Breast epithelium (tissue), 4 donors: ENCODE results near the gene VPS26C. TPM values are rescaled to one million over a fixed set of nuclear protein-coding genes. Genes with fewer than 3 reads are reported as not detected.

Experiments
- DNase-seq, 2 donors: peaks; one replicate each; pipeline ENCODE4 v3.0.0-alpha.2; 2019; ENCODE audit warnings: low spot score in 2 of 2
- H3K27ac ChIP-seq, 2 donors: fragments of 200-600 bp; sonication (generic) in 1 of 2; one replicate each; pipeline ENCODE4 v1.5.1; 2016 to 2019; ENCODE audit warnings: mild to moderate bottlenecking in 1 of 2
- H3K27me3 ChIP-seq, 2 donors: fragments of 200-600 bp; sonication (generic) in 1 of 2; one replicate each; pipeline versions ENCODE4 v1.5.1 to v1.6.0; 2017 to 2019; ENCODE audit warnings: control low read depth in 1 of 2, mild to moderate bottlenecking in 1 of 2
- H3K36me3 ChIP-seq: fragments of 200-600 bp; one replicate; pipeline ENCODE4 v1.5.1; 2019
- H3K4me1 ChIP-seq, 2 donors: fragments of 200-600 bp; sonication (generic); one replicate each; pipeline ENCODE4 v1.5.1; 2016 to 2019; ENCODE audit warnings: control low read depth in 1 of 2
- H3K4me3 ChIP-seq, 3 donors: fragments of 200-600 bp; sonication (generic); 1 replicate in 2 of 3; 2 replicates in 1 of 3; pipeline ENCODE4 v1.5.1; 2016 to 2019; ENCODE audit warnings: mild to moderate bottlenecking in 3 of 3, moderate library complexity in 2 of 3
- H3K9me3 ChIP-seq, 2 donors: fragments of 200-600 bp; sonication (generic) in 1 of 2; one replicate each; pipeline ENCODE4 v1.5.1; 2016 to 2019; ENCODE audit warnings: control low read depth in 1 of 2
- POLR2A ChIP-seq: fragments of 450-650 bp; IDR thresholded peaks from one replicate; pipeline ENCODE4 v1.6.1; 2016; ENCODE audit warnings: antibody characterized with exemption, mild to moderate bottlenecking, moderate library complexity
- POLR2AphosphoS5 ChIP-seq, 3 donors: sonication (generic); formaldehyde crosslinking; IDR thresholded peaks; one replicate each; pipeline ENCODE4 v1.6.1; 2017; ENCODE audit warnings: antibody characterized with exemption in 3 of 3
- intact Hi-C: fragments of 100-400 bp; cut with DNase I; formaldehyde crosslinking; loops from one replicate; pipeline ENCODE4 v1.15.1; 2023; ENCODE audit warnings: low total_unique reads
- total RNA-seq, 3 donors: library from RNA; depleted of rRNA; stranded (reverse); fragments of >200 nt; gene quantifications; one replicate each; pipeline ENCODE4 v1.1.0, GENCODE V29; 2016
- TF ChIP-seq, protein P1 (sequence below), 3 donors: fragments of 450-650 bp; IDR thresholded peaks; one replicate each; pipeline ENCODE4 v1.5.1; 2016 to 2017; ENCODE audit warnings: antibody characterized with exemption in 3 of 3, mild to moderate bottlenecking in 3 of 3, moderate library complexity in 3 of 3

The VPS26C gene
- total RNA-seq, 3 donors from 2014 or later = 43.9 to 84.5 (median 60.6) TPM

DNA sequence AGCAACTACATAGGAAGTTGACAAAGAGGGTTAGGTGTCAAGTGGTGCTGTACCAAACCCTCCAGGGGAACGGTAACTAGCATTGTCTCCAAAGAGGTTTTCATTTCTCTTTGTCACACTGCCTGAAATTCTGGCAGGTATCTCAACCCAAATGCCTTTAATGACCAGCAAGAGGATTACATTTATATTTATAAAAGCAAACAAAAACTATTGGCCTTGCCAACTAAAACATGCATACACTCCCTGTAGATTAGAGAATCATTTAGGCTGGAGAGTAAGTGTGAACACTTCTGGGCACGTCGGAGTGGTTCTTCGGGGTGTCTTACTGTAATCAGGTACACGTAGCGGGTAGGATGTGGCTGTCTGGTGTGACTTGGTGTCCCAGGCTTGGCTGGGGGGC, 84.9 kb downstream of the VPS26C start:
- Histone ChIP-seq H3K4me1 (no peaks in the 10 kb centered on the region), H3K36me3 (no peaks in the 10 kb centered on the region), H3K27ac (no peak overlapping the region), H3K9me3 (no peaks in the 10 kb centered on the region), H3K4me3 (no peak overlapping the region), H3K27me3 (no peaks in the 10 kb centered on the region)
- TF ChIP-seq, protein P1, sequence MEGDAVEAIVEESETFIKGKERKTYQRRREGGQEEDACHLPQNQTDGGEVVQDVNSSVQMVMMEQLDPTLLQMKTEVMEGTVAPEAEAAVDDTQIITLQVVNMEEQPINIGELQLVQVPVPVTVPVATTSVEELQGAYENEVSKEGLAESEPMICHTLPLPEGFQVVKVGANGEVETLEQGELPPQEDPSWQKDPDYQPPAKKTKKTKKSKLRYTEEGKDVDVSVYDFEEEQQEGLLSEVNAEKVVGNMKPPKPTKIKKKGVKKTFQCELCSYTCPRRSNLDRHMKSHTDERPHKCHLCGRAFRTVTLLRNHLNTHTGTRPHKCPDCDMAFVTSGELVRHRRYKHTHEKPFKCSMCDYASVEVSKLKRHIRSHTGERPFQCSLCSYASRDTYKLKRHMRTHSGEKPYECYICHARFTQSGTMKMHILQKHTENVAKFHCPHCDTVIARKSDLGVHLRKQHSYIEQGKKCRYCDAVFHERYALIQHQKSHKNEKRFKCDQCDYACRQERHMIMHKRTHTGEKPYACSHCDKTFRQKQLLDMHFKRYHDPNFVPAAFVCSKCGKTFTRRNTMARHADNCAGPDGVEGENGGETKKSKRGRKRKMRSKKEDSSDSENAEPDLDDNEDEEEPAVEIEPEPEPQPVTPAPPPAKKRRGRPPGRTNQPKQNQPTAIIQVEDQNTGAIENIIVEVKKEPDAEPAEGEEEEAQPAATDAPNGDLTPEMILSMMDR (IDR thresholded peaks at IDR 0.05) = no peak
- no peak for TF ChIP-seq POLR2AphosphoS5 (IDR thresholded peaks at IDR 0.05)
- no peak for TF ChIP-seq POLR2A
- intact Hi-C loops = no loop called here
- no peak for DNase-seq

DNA sequence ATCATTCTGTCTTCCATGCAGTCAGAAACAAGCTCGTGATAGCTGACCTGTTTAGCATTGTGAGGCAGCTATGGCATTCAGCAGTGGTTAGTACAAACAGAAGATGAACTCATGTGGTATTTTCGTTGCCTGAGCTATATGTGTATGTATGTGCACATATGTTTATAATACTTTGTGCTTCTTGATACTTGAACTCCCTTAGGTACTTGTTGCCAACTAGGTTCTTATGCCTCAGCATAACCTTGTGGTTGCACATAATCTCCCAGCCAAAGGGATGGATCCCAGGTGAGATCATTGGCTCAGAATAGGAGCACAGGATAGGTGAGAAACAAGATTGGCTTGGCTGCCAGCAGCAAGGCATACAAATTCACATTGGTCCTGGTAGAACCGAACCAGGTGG, 86.1 kb downstream of the VPS26C start:
- TF ChIP-seq, protein P1 (IDR thresholded peaks at IDR 0.05) = no peak
- TF ChIP-seq POLR2A (no peak), POLR2AphosphoS5 (IDR thresholded peaks at IDR 0.05) (no peak)
- H3K27ac ChIP-seq = no peak overlapping the region
- no peak for DNase-seq
- no peak overlapping the region for H3K4me3 ChIP-seq
- no peaks in the 10 kb centered on the region for H3K9me3 ChIP-seq
- no peaks in the 10 kb centered on the region for H3K27me3 ChIP-seq
- no peaks in the 10 kb centered on the region for H3K4me1 ChIP-seq
- H3K36me3 ChIP-seq = no peaks in the 10 kb centered on the region
- intact Hi-C loops = no loop called here

DNA sequence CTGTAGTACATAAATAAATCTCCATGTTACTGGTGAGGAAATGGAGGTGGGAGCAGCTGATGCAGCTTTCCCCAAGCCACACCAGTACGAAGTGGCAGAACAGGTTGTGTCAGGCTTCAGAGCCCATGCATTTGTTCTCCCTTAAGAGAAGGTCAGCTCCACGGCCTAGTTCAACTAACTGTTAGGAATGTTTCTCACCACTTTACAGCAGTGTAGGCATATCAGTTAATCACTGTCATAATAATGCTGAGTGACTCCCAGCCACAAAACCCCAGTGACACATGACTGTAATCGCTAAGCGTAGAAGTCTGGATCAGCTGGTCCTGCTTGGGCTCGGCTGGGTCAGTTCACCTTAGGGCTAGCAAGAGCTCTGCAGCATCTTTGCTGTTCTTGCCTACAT, 90.4 kb downstream of the VPS26C start:
- Histone ChIP-seq H3K4me1 (no peaks in the 10 kb centered on the region), H3K27me3 (no peaks in the 10 kb centered on the region), H3K4me3 (no peak overlapping the region), H3K36me3 (no peaks in the 10 kb centered on the region), H3K9me3 (no peaks in the 10 kb centered on the region), H3K27ac (peak overlapping the region; percentile 21 to 65)
- no peak for TF ChIP-seq POLR2A
- intact Hi-C loops = no loop called here
- peak in 1 of 2 donors; percentile 49 for DNase-seq

Other genes with a start within 250 kb of the VPS26C start
- 10 to 100 TPM; 14.7 to 29.6 (median 25.5) TPM for gene PIGP, start 194.3 kb downstream of the VPS26C start, total RNA-seq
- gene TTC3, start 194.1 kb downstream of the VPS26C start, total RNA-seq = 100 to 1,000 TPM; 179 to 269 (median 249) TPM
- 100 to 1,000 TPM in 1 of 3 donors, 10 to 100 TPM in 2; 71.7 to 138 (median 93.1) TPM for gene DYRK1A, start 99.4 kb upstream of the VPS26C start, total RNA-seq